ENCODE measurements around the gene CBFA2T3. TPM values are rescaled to one million over a fixed set of nuclear protein-coding genes. Genes with fewer than 3 reads are reported as not detected.
A peak's percentile ranks its signal among the peaks of the same experiment; 100 is the strongest.

Gene CBFA2T3
- total and polyA plus RNA-seq, 2 donors (not counting 1 experiment from before 2014, with no cell fraction given) = 40.8 to 58.3 TPM

- TF ChIP-seq CTCF (IDR thresholded peaks at IDR 0.05) (no peak), EZH2 (IDR thresholded peaks at IDR 0.05; ENCODE audit: borderline replicate concordance, insufficient read depth, low read depth, low read length, poor library complexity, severe bottlenecking) (no peak)
- H3K4me3 ChIP-seq (ENCODE audit: control extremely low read depth in 1 of 5, extremely low read depth in 1 of 5, insufficient read depth in 1 of 5, low read depth in 2 of 5, low read length in 4 of 5) = no peak overlapping the region
- H3K4me2 ChIP-seq (replicated peaks; ENCODE audit: low read depth, low read length, poor library complexity, severe bottlenecking) = no peak overlapping the region
- Mint-ChIP-seq H3K9me3 (ENCODE audit: insufficient read depth) (no peaks in the 10 kb centered on the region), H3K4me3 (no peak overlapping the region), H3K4me1 (peaks cover 6% of the 10 kb centered on the region), H3K27me3 (peaks cover 1% of the 10 kb centered on the region), H3K27ac (no peak overlapping the region)
- H3K79me2 ChIP-seq (ENCODE audit: control insufficient read depth, insufficient read depth, low read length) = no peaks in the 10 kb centered on the region
- H3K27ac ChIP-seq (ENCODE audit: low read length in 2 of 2) = no peak overlapping the region
- CTCF ChIA-PET = interaction anchor here (1.0 kb wide), 1 partner anchor 10 kb away, joined by 3 read pairs; the partner anchor contains the start of gene PABPN1L
- DNase-seq (no peak), ATAC-seq (ENCODE audit: low read depth) (no peak)
- peaks cover 7 to 12% of the 10 kb centered on the region in 2 donors for H3K4me1 ChIP-seq (ENCODE audit: control insufficient read depth in 2 of 2, insufficient read depth in 2 of 2, low read length in 2 of 2)
- intact Hi-C loops (cut with micrococcal nuclease) = no loop called here
- POLR2A ChIA-PET = no interaction called here
- 99% methylated on average over 9 of the region's 22 CpGs for WGBS (ENCODE audit: insufficient coverage)
- H3K36me3 ChIP-seq (replicated peaks in 1 of 2; ENCODE audit: control extremely low read depth in 1 of 2, control insufficient read depth in 1 of 2, extremely low read depth in 1 of 2, insufficient read depth in 2 of 2, low read length in 1 of 2) = peaks cover 0 to 44% of the 10 kb centered on the region in 2 experiments
- no peak overlapping the region for H3K9ac ChIP-seq (ENCODE audit: low read length)
- no peak overlapping the region for H2AFZ ChIP-seq (ENCODE audit: insufficient read depth, low read depth, low read length, poor library complexity, severe bottlenecking)
- peaks cover 72% of the 10 kb centered on the region for H4K20me1 ChIP-seq (ENCODE audit: control insufficient read depth, insufficient read depth, low read length, poor library complexity, severe bottlenecking)
- H3K9me3 ChIP-seq (ENCODE audit: control extremely low read depth in 1 of 3, control insufficient read depth in 2 of 3, insufficient read depth in 1 of 3, low read length in 2 of 3) = peaks cover 0 to 7% (median 0%) of the 10 kb centered on the region in 3 donors
- peaks cover 0 to 9% (median 1%) of the 10 kb centered on the region in 4 experiments for H3K27me3 ChIP-seq (replicated peaks in 1 of 4; ENCODE audit: control extremely low read depth in 1 of 4, control insufficient read depth in 3 of 4, insufficient read depth in 4 of 4, low read length in 3 of 4)
Measured at GRCh38 chr16:88875703-88876234, 101.2 kb downstream of the CBFA2T3 start.

- H4K20me1 ChIP-seq (ENCODE audit: control insufficient read depth, insufficient read depth, low read length, poor library complexity, severe bottlenecking) = peaks cover 65% of the 10 kb centered on the region
- no peak overlapping the region for H3K9ac ChIP-seq (ENCODE audit: low read length)
- peaks cover 13 to 19% of the 10 kb centered on the region in 2 donors for H3K4me1 ChIP-seq (ENCODE audit: control insufficient read depth in 2 of 2, insufficient read depth in 2 of 2, low read length in 2 of 2)
- no peak for TF ChIP-seq CTCF (IDR thresholded peaks at IDR 0.05)
- TF ChIP-seq EZH2 (IDR thresholded peaks at IDR 0.05; ENCODE audit: borderline replicate concordance, insufficient read depth, low read depth, low read length, poor library complexity, severe bottlenecking) = no peak
- ATAC-seq (ENCODE audit: low read depth) = no peak
- H3K27me3 ChIP-seq (replicated peaks in 1 of 4; ENCODE audit: control extremely low read depth in 1 of 4, control insufficient read depth in 3 of 4, insufficient read depth in 4 of 4, low read length in 3 of 4) = peaks cover 0 to 14% (median 2%) of the 10 kb centered on the region in 4 experiments
- DNase-seq = no peak
- H3K27ac Mint-ChIP-seq = peak overlapping the region; percentile 15
- H3K79me2 ChIP-seq (ENCODE audit: control insufficient read depth, insufficient read depth, low read length) = no peaks in the 10 kb centered on the region
- H3K27me3 Mint-ChIP-seq = peaks cover 5% of the 10 kb centered on the region
- peaks cover 0 to 41% of the 10 kb centered on the region in 2 experiments for H3K36me3 ChIP-seq (replicated peaks in 1 of 2; ENCODE audit: control extremely low read depth in 1 of 2, control insufficient read depth in 1 of 2, extremely low read depth in 1 of 2, insufficient read depth in 2 of 2, low read length in 1 of 2)
- H3K4me3 Mint-ChIP-seq = no peak overlapping the region
- no peaks in the 10 kb centered on the region for H3K9me3 Mint-ChIP-seq (ENCODE audit: insufficient read depth)
- WGBS (ENCODE audit: insufficient coverage) = 96% methylated on average over 28 of the region's 34 CpGs
- intact Hi-C loops (cut with micrococcal nuclease) = no loop called here
- no peak overlapping the region for H3K27ac ChIP-seq (ENCODE audit: low read length in 2 of 2)
- peaks cover 9% of the 10 kb centered on the region for H3K4me1 Mint-ChIP-seq
- no peak overlapping the region for H3K4me2 ChIP-seq (replicated peaks; ENCODE audit: low read depth, low read length, poor library complexity, severe bottlenecking)
- peaks cover 0 to 7% (median 0%) of the 10 kb centered on the region in 3 donors for H3K9me3 ChIP-seq (ENCODE audit: control extremely low read depth in 1 of 3, control insufficient read depth in 2 of 3, insufficient read depth in 1 of 3, low read length in 2 of 3)
- ChIA-PET CTCF (interaction anchor here (0.7 kb wide), 1 partner anchor 18 kb away, joined by 3 read pairs; the partner anchor contains the start of gene TRAPPC2L), POLR2A (no interaction called here)
- no peak overlapping the region for H3K4me3 ChIP-seq (ENCODE audit: control extremely low read depth in 1 of 5, extremely low read depth in 1 of 5, insufficient read depth in 1 of 5, low read depth in 2 of 5, low read length in 4 of 5)
- H2AFZ ChIP-seq (ENCODE audit: insufficient read depth, low read depth, low read length, poor library complexity, severe bottlenecking) = no peak overlapping the region
Measured at GRCh38 chr16:88874938-88875599, 101.9 kb downstream of the CBFA2T3 start.

All from B cell (primary cell).